HepG2 (cell line): Measurements from ENCODE around the gene ADCY1. TPM values are rescaled to one million over a fixed set of nuclear protein-coding genes. Genes with fewer than 3 reads are reported as not detected.

Source experiments
- ARID4A ChIP-seq: sonication (generic); formaldehyde crosslinking; IDR thresholded peaks from 2 replicates; pipeline ENCODE4 v1.5.0; 2020; ENCODE audit warnings: mild to moderate bottlenecking, missing genetic modification reagents, borderline replicate concordance
- ATF7-NPFF ChIP-seq: sonication (generic); formaldehyde crosslinking; IDR thresholded peaks from 2 replicates; pipeline ENCODE4 v1.8.1; 2023; ENCODE audit warnings: mild to moderate bottlenecking, low read depth, missing genetic modification reagents, moderate library complexity
- HDAC2 ChIP-seq: sonication (generic); formaldehyde crosslinking; IDR thresholded peaks from 2 replicates; pipeline ENCODE4 v1.4.0; 2020; ENCODE audit warnings: missing genetic modification reagents
- NAIF1 ChIP-seq: sonication (generic); formaldehyde crosslinking; IDR thresholded peaks from 2 replicates; pipeline ENCODE4 v1.5.0; 2020; ENCODE audit warnings: mild to moderate bottlenecking, missing genetic modification reagents, borderline replicate concordance
- SALL2 ChIP-seq: sonication (generic); formaldehyde crosslinking; IDR thresholded peaks from 2 replicates; pipeline ENCODE4 v1.8.1; 2023; ENCODE audit warnings: mild to moderate bottlenecking, missing genetic modification reagents, inconsistent platforms
- SP2 ChIP-seq: sonication (generic); formaldehyde crosslinking; IDR thresholded peaks from 2 replicates; pipeline ENCODE4 v1.5.1; 2020; ENCODE audit warnings: mild to moderate bottlenecking, missing genetic modification reagents
- ZC3H13 ChIP-seq: sonication (generic); formaldehyde crosslinking; IDR thresholded peaks from 2 replicates; pipeline ENCODE4 v1.8.1; 2023; ENCODE audit warnings: mild to moderate bottlenecking, missing genetic modification reagents, moderate library complexity
- ZFX ChIP-seq: sonication (generic); formaldehyde crosslinking; IDR thresholded peaks from 2 replicates; pipeline ENCODE4 v1.4.0; 2020; ENCODE audit warnings: mild to moderate bottlenecking, low read depth, missing genetic modification reagents, moderate library complexity
- ZFY ChIP-seq: sonication (generic); formaldehyde crosslinking; IDR thresholded peaks from 2 replicates; pipeline ENCODE4 v1.4.0; 2020; ENCODE audit warnings: missing genetic modification reagents
- ZKSCAN1 ChIP-seq: fragments of 150-350 bp; IDR thresholded peaks from 2 replicates; pipeline ENCODE4 v1.6.1; 2014; ENCODE audit warnings: low read length
- ZNF335 ChIP-seq: sonication (generic); formaldehyde crosslinking; IDR thresholded peaks from 2 replicates; pipeline ENCODE4 v1.4.0; 2020; ENCODE audit warnings: missing genetic modification reagents
- ZNF605 ChIP-seq: sonication (generic); formaldehyde crosslinking; IDR thresholded peaks from 2 replicates; pipeline ENCODE4 v1.8.0; 2022; ENCODE audit warnings: mild to moderate bottlenecking, missing genetic modification reagents
- ZNF687 ChIP-seq: sonication (generic); formaldehyde crosslinking; IDR thresholded peaks from 2 replicates; pipeline ENCODE4 v1.5.1; 2020; ENCODE audit warnings: mild to moderate bottlenecking, missing genetic modification reagents, moderate library complexity
- polyA plus RNA-seq, 8 experiments: library from polyadenylated mRNA; depleted of rRNA in 3 of 8; stranded (reverse) in 7 of 8; unstranded in 1 of 8; fragments of >200 nt; fragmentation: Illumina TruSeq in 4 of 8; extraction: Trizol in 4 of 8; gene quantifications; 2 replicates each; pipeline versions ENCODE4 v1.2.1 to v1.2.3, GENCODE V29; 2011 to 2016; ENCODE audit warnings: low read depth in 4 of 8, missing spikeins in 1 of 8, mixed read lengths in 1 of 8; ENCODE audit not compliant: insufficient read depth in 1 of 8
- total RNA-seq, 5 experiments: library from RNA; depleted of rRNA; stranded (reverse); fragments of >200 nt; fragmentation: Illumina TruSeq; extraction: Trizol; gene quantifications; 2 replicates each; pipeline ENCODE4 v1.2.3, GENCODE V29; 2016; ENCODE audit warnings: low read depth in 1 of 5
- TF ChIP-seq, protein P1 (sequence below): IDR thresholded peaks from 2 replicates; pipeline ENCODE4 v1.6.1; 2016; ENCODE audit warnings: low read depth, borderline replicate concordance
- TF ChIP-seq, protein P2 (sequence below): sonication (generic); formaldehyde crosslinking; IDR thresholded peaks from 2 replicates; pipeline ENCODE4 v1.5.1; 2020; ENCODE audit warnings: mild to moderate bottlenecking, moderate library complexity, missing genetic modification reagents
- TF ChIP-seq, protein P3 (sequence below): sonication (generic); formaldehyde crosslinking; IDR thresholded peaks from 2 replicates; pipeline ENCODE4 v1.8.1; 2023; ENCODE audit warnings: mild to moderate bottlenecking, moderate library complexity, missing genetic modification reagents

The ADCY1 gene
- total and polyA plus RNA-seq, 2 of the 13 experiments (the other 11 are each of a cell fraction or from before 2014, with no cell fraction given) = 0.80 to 1.2 TPM

DNA sequence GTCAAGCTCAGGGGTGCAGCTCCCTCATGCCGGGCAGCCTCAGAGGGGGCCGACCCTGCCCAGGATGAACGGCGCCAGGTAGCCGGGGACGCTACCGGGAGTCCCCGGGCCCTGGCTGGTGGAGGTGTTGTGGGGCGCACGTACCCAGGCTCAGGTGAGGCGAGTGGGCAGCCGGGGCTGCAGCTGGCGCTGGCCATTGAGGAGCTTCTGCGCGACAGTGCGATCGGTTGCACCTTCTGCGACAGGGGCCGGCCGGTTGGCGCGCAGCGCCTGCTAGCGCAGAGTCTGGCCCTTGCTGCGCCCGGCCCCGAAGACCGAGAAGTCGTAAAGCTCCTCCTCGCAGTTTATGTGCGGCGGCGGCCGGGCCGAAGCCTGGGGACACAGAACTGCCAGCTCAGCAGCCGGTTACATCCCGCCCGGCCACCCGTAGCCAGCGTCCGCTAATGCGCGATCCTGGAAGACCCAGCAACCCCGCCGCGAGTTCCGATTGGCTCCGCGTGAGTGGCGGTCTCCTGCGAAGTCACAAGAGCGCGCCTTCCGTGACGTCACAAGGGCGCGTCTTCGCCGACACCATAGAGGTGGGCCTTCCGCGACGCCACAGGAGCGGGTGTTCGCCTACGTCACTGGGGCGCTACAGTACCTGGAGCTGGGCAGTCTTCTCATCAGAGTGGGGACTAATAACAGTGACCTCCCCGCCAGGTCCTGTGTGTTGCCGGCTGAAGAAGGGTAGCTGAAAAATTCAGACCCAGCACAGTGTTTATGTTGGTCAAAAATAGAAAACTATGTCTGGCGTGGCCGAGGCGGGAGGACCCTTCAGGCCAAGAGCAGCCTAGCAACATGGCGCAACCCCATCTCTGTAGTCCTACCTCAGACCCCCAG, 194.6 kb downstream of the ADCY1 start (continued):
- TF ChIP-seq SALL2 (CRISPR knock-in tag) = peak; percentile 64; the same call in 1 of the 2 replicates
- TF ChIP-seq ZNF335 (CRISPR knock-in tag) = peak; percentile 85; the same call in 1 of the 2 replicates
- peak; percentile 93 for TF ChIP-seq ARID4A (CRISPR knock-in tag)
- TF ChIP-seq ZNF605 (CRISPR knock-in tag) = peak; percentile 47; the same call in 1 of the 2 replicates
- 0 out of 2 replicates have a peak, but pooled peaks have one; percentile 53 for TF ChIP-seq NAIF1 (CRISPR knock-in tag)
- TF ChIP-seq HDAC2 (CRISPR knock-in tag) = peak; percentile 69
- peak; percentile 92 for TF ChIP-seq ZFY (CRISPR knock-in tag)
- TF ChIP-seq, protein P1, sequence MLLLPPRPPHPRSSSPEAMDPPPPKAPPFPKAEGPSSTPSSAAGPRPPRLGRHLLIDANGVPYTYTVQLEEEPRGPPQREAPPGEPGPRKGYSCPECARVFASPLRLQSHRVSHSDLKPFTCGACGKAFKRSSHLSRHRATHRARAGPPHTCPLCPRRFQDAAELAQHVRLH (CRISPR knock-in tag) = peak; percentile 24; the same call in 1 of the 2 replicates
- peak; percentile 42; the same call in 1 of the 2 replicates for TF ChIP-seq ZC3H13 (CRISPR knock-in tag)
- TF ChIP-seq ZFX (CRISPR knock-in tag) = peak; percentile 94
- 0 out of 2 replicates have a peak, but pooled peaks have one; percentile 37 for TF ChIP-seq ZKSCAN1
- TF ChIP-seq SP2 (CRISPR knock-in tag) = peak; percentile 71
- TF ChIP-seq, protein P2, sequence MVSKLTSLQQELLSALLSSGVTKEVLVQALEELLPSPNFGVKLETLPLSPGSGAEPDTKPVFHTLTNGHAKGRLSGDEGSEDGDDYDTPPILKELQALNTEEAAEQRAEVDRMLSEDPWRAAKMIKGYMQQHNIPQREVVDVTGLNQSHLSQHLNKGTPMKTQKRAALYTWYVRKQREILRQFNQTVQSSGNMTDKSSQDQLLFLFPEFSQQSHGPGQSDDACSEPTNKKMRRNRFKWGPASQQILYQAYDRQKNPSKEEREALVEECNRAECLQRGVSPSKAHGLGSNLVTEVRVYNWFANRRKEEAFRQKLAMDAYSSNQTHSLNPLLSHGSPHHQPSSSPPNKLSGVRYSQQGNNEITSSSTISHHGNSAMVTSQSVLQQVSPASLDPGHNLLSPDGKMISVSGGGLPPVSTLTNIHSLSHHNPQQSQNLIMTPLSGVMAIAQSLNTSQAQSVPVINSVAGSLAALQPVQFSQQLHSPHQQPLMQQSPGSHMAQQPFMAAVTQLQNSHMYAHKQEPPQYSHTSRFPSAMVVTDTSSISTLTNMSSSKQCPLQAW (CRISPR knock-in tag) = peak; percentile 52
- TF ChIP-seq ZNF687 (CRISPR knock-in tag) = peak; percentile 90
- peak; percentile 70; the same call in 1 of the 2 replicates for TF ChIP-seq ATF7-NPFF
- TF ChIP-seq, protein P3, sequence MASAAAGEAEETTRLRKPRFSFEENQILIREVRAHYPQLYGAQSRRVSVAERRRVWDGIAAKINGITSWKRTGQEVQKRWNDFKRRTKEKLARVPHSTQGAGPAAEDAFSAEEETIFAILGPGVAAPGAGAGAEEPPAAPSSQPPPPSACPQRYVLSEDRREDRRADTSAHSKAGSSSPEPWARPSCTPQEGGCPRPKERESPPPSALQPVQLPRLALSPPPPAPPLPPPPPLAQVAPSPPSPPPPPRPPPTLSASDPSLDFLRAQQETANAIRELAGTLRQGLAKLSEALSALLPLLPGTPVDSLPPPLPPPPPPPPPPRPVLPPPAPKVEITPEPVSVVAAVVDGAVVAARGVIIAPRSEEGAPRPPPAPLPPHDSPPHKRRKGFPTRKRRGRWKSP (CRISPR knock-in tag) = peak; percentile 91
